MG63 (cell line): Measurements from ENCODE around the gene C2orf69. TPM values are rescaled to one million over a fixed set of nuclear protein-coding genes. Genes with fewer than 3 reads are reported as not detected.
"Not testable (repeated sequence)": the region's sequence is repeated elsewhere in the genome, so short reads cannot be mapped to it uniquely, and the experiment has no call there.

Experiments
- DNase-seq: peaks from one replicate; pipeline ENCODE4 v3.0.0-alpha.2; 2020
- H3K27me3 ChIP-seq: fragments of 250-450 bp; sonication (Bioruptor Pico); 2 replicates; pipeline ENCODE4 v1.5.1; 2020; ENCODE audit warnings: mild to moderate bottlenecking, moderate library complexity
- H3K36me3 ChIP-seq: fragments of 250-450 bp; sonication (Bioruptor Pico); 2 replicates; pipeline ENCODE4 v1.5.1; 2020; ENCODE audit warnings: mild to moderate bottlenecking, moderate library complexity
- H3K4me3 ChIP-seq: fragments of 250-450 bp; sonication (Bioruptor Pico); 2 replicates; pipeline ENCODE4 v1.5.1; 2020; ENCODE audit warnings: mild to moderate bottlenecking, moderate library complexity
- H3K9me3 ChIP-seq: fragments of 250-450 bp; sonication (Bioruptor Pico); 2 replicates; pipeline ENCODE4 v1.5.1; 2020; ENCODE audit warnings: mild to moderate bottlenecking, moderate library complexity
- total RNA-seq: library from RNA; depleted of rRNA; stranded (reverse); fragments of >200 nt; shearing (Covaris generic); gene quantifications from 2 replicates; pipeline ENCODE4 v1.2.3, GENCODE V29; 2014; ENCODE audit warnings: low replicate concordance

Gene C2orf69
- total RNA-seq, 1 experiment from 2014 or later, result 4.6 TPM

- no peak overlapping the region for H3K4me3 ChIP-seq
- no peaks in the 10 kb centered on the region for H3K27me3 ChIP-seq
- no peak for DNase-seq
- no peaks in the 10 kb centered on the region for H3K36me3 ChIP-seq
- no peaks in the 10 kb centered on the region for H3K9me3 ChIP-seq
Observed at GRCh38 chr2:199907008-199907714, 3.9 kb upstream of the C2orf69 start.

- DNase-seq, result no peak
- Histone ChIP-seq H3K4me3 (peak overlapping the region; percentile 82), H3K9me3 (no peaks in the 10 kb centered on the region), H3K36me3 (peaks cover 16% of the 10 kb centered on the region), H3K27me3 (no peaks in the 10 kb centered on the region)
Observed at GRCh38 chr2:199910338-199911051, 598 bp upstream of the C2orf69 start.

- Histone ChIP-seq H3K4me3 (peak overlapping the region; percentile 82), H3K27me3 (no peaks in the 10 kb centered on the region), H3K36me3 (peaks cover 29% of the 10 kb centered on the region), H3K9me3 (peaks cover 6% of the 10 kb centered on the region)
- DNase-seq, result no peak
Observed at GRCh38 chr2:199911877-199912161, 726 bp downstream of the C2orf69 start.

GRCh38 chr2:199912553-199913114 lies 1.5 kb downstream of the C2orf69 start:
- peaks cover 37% of the 10 kb centered on the region for H3K36me3 ChIP-seq
- not testable (repeated sequence) for H3K27me3 ChIP-seq, H3K9me3 ChIP-seq, DNase-seq
- peak overlapping the region; percentile 82 for H3K4me3 ChIP-seq

GRCh38 chr2:199914372-199914958 lies 3.4 kb downstream of the C2orf69 start:
- Histone ChIP-seq H3K9me3 (peaks cover 7% of the 10 kb centered on the region), H3K27me3 (no peaks in the 10 kb centered on the region), H3K4me3 (no peak overlapping the region), H3K36me3 (peaks cover 53% of the 10 kb centered on the region)
- DNase-seq, result no peak

DNA sequence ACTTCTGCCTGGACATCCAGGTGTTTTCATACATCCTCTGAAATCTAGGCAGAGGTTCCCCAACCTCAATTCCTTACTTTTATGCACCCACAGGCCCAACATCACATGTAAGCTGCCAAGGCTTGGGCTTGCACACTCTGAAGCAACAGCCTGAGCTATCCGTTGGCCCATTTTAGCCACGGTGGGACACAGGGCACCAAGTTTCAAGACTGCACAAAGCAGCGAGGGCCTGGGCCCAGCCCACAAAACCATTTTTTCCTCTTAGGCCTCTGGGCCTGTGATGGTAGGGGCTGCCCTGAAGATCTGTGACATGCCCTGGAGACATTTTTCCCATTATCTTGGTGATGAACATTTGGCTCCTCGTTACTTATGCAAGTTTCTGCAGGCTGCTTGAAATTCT lies 5.9 kb downstream of the C2orf69 start:
- peaks cover 7% of the 10 kb centered on the region for H3K9me3 ChIP-seq
- no peak for DNase-seq
- no peak overlapping the region for H3K4me3 ChIP-seq
- H3K27me3 ChIP-seq, result no peaks in the 10 kb centered on the region
- peaks cover 65% of the 10 kb centered on the region for H3K36me3 ChIP-seq

- no peak for DNase-seq
- Histone ChIP-seq H3K4me3 (no peak overlapping the region), H3K36me3 (peaks cover 43% of the 10 kb centered on the region), H3K27me3 (no peaks in the 10 kb centered on the region), H3K9me3 (no peaks in the 10 kb centered on the region)
Observed at GRCh38 chr2:199922856-199923255, 11.8 kb downstream of the C2orf69 start.

GRCh38 chr2:199923924-199924323 lies 12.8 kb downstream of the C2orf69 start:
- no peak overlapping the region for H3K4me3 ChIP-seq
- DNase-seq, result no peak
- no peaks in the 10 kb centered on the region for H3K27me3 ChIP-seq
- H3K36me3 ChIP-seq, result peaks cover 39% of the 10 kb centered on the region
- H3K9me3 ChIP-seq, result no peaks in the 10 kb centered on the region

- Histone ChIP-seq H3K36me3 (peaks cover 39% of the 10 kb centered on the region), H3K9me3 (no peaks in the 10 kb centered on the region), H3K4me3 (no peak overlapping the region), H3K27me3 (no peaks in the 10 kb centered on the region)
- DNase-seq, result no peak
Observed at GRCh38 chr2:199926806-199927205, 15.7 kb downstream of the C2orf69 start.

- DNase-seq, result no peak
- no peaks in the 10 kb centered on the region for H3K27me3 ChIP-seq
- no peak overlapping the region for H3K4me3 ChIP-seq
- no peaks in the 10 kb centered on the region for H3K9me3 ChIP-seq
- H3K36me3 ChIP-seq, result peaks cover 52% of the 10 kb centered on the region
Observed at GRCh38 chr2:199928226-199928625, 17.1 kb downstream of the C2orf69 start.

DNA sequence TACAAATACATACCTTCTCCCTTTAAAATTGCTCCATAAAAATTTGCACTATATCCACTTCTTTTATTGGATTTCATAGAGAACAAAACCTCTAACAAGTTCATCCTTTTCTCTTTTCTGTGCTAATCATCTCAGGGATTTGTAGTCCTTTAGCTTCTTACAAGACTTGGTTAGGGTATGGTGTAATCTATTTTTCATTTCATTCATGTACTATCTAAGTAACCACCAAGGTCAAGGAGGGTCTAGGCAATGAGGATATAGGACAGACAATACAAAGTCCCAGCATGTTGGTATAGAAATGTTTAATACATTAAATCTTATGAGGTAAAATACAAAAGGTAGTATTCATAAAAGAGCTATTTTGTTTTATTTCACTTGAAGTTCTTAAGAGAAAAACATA lies 17.5 kb downstream of the C2orf69 start:
- Histone ChIP-seq H3K4me3 (no peak overlapping the region), H3K27me3 (no peaks in the 10 kb centered on the region), H3K9me3 (no peaks in the 10 kb centered on the region), H3K36me3 (peaks cover 52% of the 10 kb centered on the region)
- no peak for DNase-seq

DNA sequence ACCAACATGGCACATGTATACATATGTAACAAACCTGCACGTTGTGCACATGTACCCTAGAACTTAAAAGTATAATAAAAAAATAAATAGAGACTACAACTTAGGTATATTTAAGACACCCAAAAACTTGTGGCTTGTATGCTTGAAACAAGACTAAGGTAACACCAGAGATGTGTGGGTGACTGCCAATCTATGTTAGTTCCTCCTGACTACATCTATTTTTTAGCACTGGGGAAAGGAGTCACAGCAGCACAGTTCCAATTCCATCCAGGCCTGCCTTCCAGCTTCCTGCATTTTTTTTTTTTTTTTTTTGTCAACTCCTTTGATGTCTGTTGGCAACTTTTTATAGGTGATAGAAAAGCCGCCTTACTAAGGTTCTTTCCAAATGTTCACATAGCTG lies 18.2 kb downstream of the C2orf69 start:
- H3K36me3 ChIP-seq, result peaks cover 52% of the 10 kb centered on the region

GRCh38 chr2:199932312-199932855 lies 21.3 kb downstream of the C2orf69 start:
- Histone ChIP-seq H3K27me3 (no peaks in the 10 kb centered on the region), H3K4me3 (no peak overlapping the region), H3K36me3 (peaks cover 35% of the 10 kb centered on the region), H3K9me3 (no peaks in the 10 kb centered on the region)
- DNase-seq, result peak; percentile 45

More for the DNA sequence above, 18.2 kb downstream of the C2orf69 start:
- H3K9me3 ChIP-seq, result no peaks in the 10 kb centered on the region
- no peak for DNase-seq
- no peak overlapping the region for H3K4me3 ChIP-seq
- no peaks in the 10 kb centered on the region for H3K27me3 ChIP-seq

DNA sequence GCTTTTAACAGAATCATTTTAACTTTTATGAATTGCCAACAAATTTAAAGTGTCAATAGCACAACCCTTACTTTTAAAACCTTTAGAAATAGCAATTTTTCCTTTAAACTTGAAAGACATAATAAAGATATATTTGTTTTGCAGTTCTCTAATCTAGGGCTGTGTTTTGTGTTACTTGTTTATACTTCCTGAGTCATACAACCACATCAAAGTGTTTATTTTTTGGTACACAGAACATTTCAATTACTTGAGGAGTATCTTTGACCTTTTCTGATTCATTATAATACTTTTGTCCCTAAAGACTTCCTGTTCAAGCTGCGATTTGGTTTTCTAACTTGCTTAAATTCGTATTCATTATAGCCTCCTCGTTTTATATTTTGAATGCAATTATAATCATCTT lies 22.4 kb downstream of the C2orf69 start:
- Histone ChIP-seq H3K27me3 (no peaks in the 10 kb centered on the region), H3K36me3 (peaks cover 40% of the 10 kb centered on the region), H3K4me3 (no peak overlapping the region), H3K9me3 (no peaks in the 10 kb centered on the region)
- DNase-seq, result no peak

- Histone ChIP-seq H3K4me3 (no peak overlapping the region), H3K27me3 (no peaks in the 10 kb centered on the region), H3K9me3 (no peaks in the 10 kb centered on the region), H3K36me3 (peaks cover 37% of the 10 kb centered on the region)
- DNase-seq, result no peak
Observed at GRCh38 chr2:199936554-199936953, 25.5 kb downstream of the C2orf69 start.

DNA sequence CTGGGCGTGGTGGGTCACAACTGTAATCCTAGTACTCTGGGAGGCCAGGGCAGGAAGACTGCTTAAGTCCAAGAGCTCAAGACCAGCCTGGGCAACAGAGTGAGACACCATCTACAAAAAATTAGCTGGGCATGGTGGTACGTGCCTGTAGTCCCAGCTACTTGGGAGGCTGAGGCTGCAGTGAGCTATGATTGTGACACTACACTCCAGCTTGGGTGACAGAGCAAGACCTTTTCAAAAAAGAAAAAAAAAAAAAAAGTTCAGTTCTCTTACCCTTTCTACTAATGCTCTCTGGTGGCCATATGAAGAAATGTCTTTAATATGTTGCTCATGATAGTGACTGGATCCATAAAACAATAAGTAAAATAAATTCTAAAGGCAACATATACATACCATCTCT lies 29.3 kb downstream of the C2orf69 start:
- no peak for DNase-seq
- peaks cover 37% of the 10 kb centered on the region for H3K36me3 ChIP-seq

GRCh38 chr2:199943373-199943772 lies 32.3 kb downstream of the C2orf69 start:
- no peak overlapping the region for H3K4me3 ChIP-seq
- H3K36me3 ChIP-seq, result peaks cover 39% of the 10 kb centered on the region
- no peaks in the 10 kb centered on the region for H3K27me3 ChIP-seq
- H3K9me3 ChIP-seq, result no peaks in the 10 kb centered on the region
- no peak for DNase-seq

More for the DNA sequence above, 29.3 kb downstream of the C2orf69 start:
- no peak overlapping the region for H3K4me3 ChIP-seq
- no peaks in the 10 kb centered on the region for H3K9me3 ChIP-seq
- H3K27me3 ChIP-seq, result no peaks in the 10 kb centered on the region
